ENCODE results near the gene NKX6-1. TPM values are rescaled to one million over a fixed set of nuclear protein-coding genes. Genes with fewer than 3 reads are reported as not detected.

NKX6-1 gene
- total RNA-seq, 1 experiment from 2014 or later, result 3.3 TPM

Other genes with a start within 250 kb of the NKX6-1 start
- 0.18 TPM in 1 of 2 replicates, not detected in the other for gene CDS1, start 83.8 kb upstream of the NKX6-1 start, total RNA-seq (2014; rRNA removed; shearing (Covaris generic))